GM21619 (cell line): ENCODE results near the gene CYB5R3.
"Not testable (repeated sequence)": the region's sequence is repeated elsewhere in the genome, so short reads cannot be mapped to it uniquely, and the experiment has no call there.

Source experiments
- ATAC-seq: cut with Tn5 transposase; IDR thresholded peaks from one replicate; pipeline ENCODE4 v1.9.1; 2021; ENCODE audit not compliant: unreplicated experiment

CYB5R3 gene

GRCh38 chr22:42575996-42576574 is 73.1 kb downstream of the CYB5R3 start:
- not testable (repeated sequence) for ATAC-seq

- not testable (repeated sequence) for ATAC-seq
Observed at GRCh38 chr22:42574468-42574867, 74.7 kb downstream of the CYB5R3 start.

GRCh38 chr22:42574046-42574445 is 75.1 kb downstream of the CYB5R3 start:
- ATAC-seq, result not testable (repeated sequence)

- not testable (repeated sequence) for ATAC-seq
Observed at GRCh38 chr22:42571068-42571467, 78.1 kb downstream of the CYB5R3 start.

GRCh38 chr22:42570580-42570979 is 78.6 kb downstream of the CYB5R3 start:
- not testable (repeated sequence) for ATAC-seq

- not testable (repeated sequence) for ATAC-seq
Observed at GRCh38 chr22:42567950-42568349, 81.2 kb downstream of the CYB5R3 start.
